T-cell (primary cell): ENCODE data around the gene FYB1. TPM values are rescaled to one million over a fixed set of nuclear protein-coding genes. Genes with fewer than 3 reads are reported as not detected.

Experiments
- ATAC-seq, 4 experiments: fragments of 200-7000 bp in 3 of 4; fragments of 150-1000 bp in 1 of 4; cut with Tn5 transposase; replicated peaks in 1 of 4; 1 replicate in 3 of 4; 2 replicates in 1 of 4; pipeline ENCODE4 v1.10.0; 2021; ENCODE audit warnings: moderate library complexity in 3 of 4, mild to moderate bottlenecking in 2 of 4, moderate number of reproducible peaks in 1 of 4
- CTCF ChIA-PET, 2 donors: fragments of 300-600 bp; sonication (Branson Sonifier 250); formaldehyde crosslinking; loops; one replicate each; lab custom pipeline; 2022; ENCODE audit warnings: antibody characterized with exemption in 2 of 2; lab: Charles Lee
- POLR2A ChIA-PET, 2 donors: fragments of 300-600 bp; sonication (Branson Sonifier 250); formaldehyde crosslinking; loops; one replicate each; lab custom pipeline; 2022; ENCODE audit warnings: antibody characterized with exemption in 2 of 2; lab: Charles Lee
- DNase-seq, 35 experiments: peaks; one replicate each; pipeline versions ENCODE4 v3.0.0 to v3.0.0-alpha.2; 2013 to 2023
- H3K27ac ChIP-seq: one replicate; pipeline ENCODE4 v1.5.1; 2013; ENCODE audit warnings: low read length
- H3K27me3 ChIP-seq, 2 experiments: replicated peaks in 1 of 2; 1 replicate in 1 of 2; 2 replicates in 1 of 2; pipeline versions ENCODE4 v1.6.1 to v1.7.0; 2013; ENCODE audit warnings: low read length in 1 of 2, mixed read lengths in 1 of 2; ENCODE audit not compliant: control insufficient read depth in 2 of 2, insufficient read depth in 2 of 2; ENCODE audit errors: extremely low read depth in 1 of 2
- H3K36me3 ChIP-seq, 2 donors: 1 replicate in 1 of 2; 2 replicates in 1 of 2; pipeline versions ENCODE4 v1.6.1 to v1.7.0; 2013; ENCODE audit warnings: low read length in 1 of 2; ENCODE audit not compliant: control insufficient read depth in 2 of 2, insufficient read depth in 1 of 2; ENCODE audit errors: extremely low read depth in 1 of 2
- H3K4me1 ChIP-seq, 2 experiments: 1 replicate in 1 of 2; 2 replicates in 1 of 2; pipeline versions ENCODE4 v1.6.1 to v1.7.0; 2013; ENCODE audit warnings: low read length in 2 of 2, mixed read lengths in 1 of 2; ENCODE audit not compliant: insufficient read depth in 2 of 2, control insufficient read depth in 1 of 2; ENCODE audit errors: extremely low read depth in 1 of 2
- H3K4me3 ChIP-seq, 2 donors: 1 replicate in 1 of 2; 2 replicates in 1 of 2; pipeline versions ENCODE4 v1.5.1 to v1.7.0; 2013; ENCODE audit warnings: mild to moderate bottlenecking in 2 of 2, low read length in 1 of 2, moderate library complexity in 1 of 2; ENCODE audit not compliant: control insufficient read depth in 1 of 2; ENCODE audit errors: extremely low read depth in 1 of 2
- H3K9me3 ChIP-seq: 2 replicates; pipeline ENCODE4 v1.7.0; 2013
- H3K27ac Mint-ChIP-seq, 2 donors: one replicate each; pipeline ENCODE4 v1.8.0; 2020 to 2021; ENCODE audit warnings: mild to moderate bottlenecking in 2 of 2, mixed read lengths in 2 of 2
- H3K27me3 Mint-ChIP-seq, 2 donors: one replicate each; pipeline ENCODE4 v1.8.0; 2021 to 2022; ENCODE audit warnings: mixed read lengths in 2 of 2
- H3K36me3 Mint-ChIP-seq: one replicate; pipeline ENCODE4 v1.8.0; 2021; ENCODE audit warnings: mixed read lengths
- H3K4me1 Mint-ChIP-seq, 3 donors: one replicate each; pipeline ENCODE4 v1.8.0; 2020 to 2022; ENCODE audit warnings: mixed read lengths in 3 of 3, mild to moderate bottlenecking in 1 of 3
- H3K4me3 Mint-ChIP-seq, 3 donors: one replicate each; pipeline ENCODE4 v1.8.0; 2020 to 2022; ENCODE audit warnings: mild to moderate bottlenecking in 3 of 3, mixed read lengths in 3 of 3, moderate library complexity in 3 of 3
- H3K9me3 Mint-ChIP-seq, 3 donors: one replicate each; pipeline ENCODE4 v1.8.0; 2020 to 2022; ENCODE audit warnings: mixed read lengths in 3 of 3
- WGBS: methylation state at CpG from one replicate; pipeline ENCODE4 v1.1.5; 2013; ENCODE audit warnings: missing lambda C conversion rate; ENCODE audit not compliant: insufficient coverage; 5-methylcytosine and 5-hydroxymethylcytosine counted together
- total RNA-seq, 35 experiments: library from RNA in 6 of 35; stranded (reverse) in 6 of 35; fragments of 120-200 nt in 1 of 35; gene quantifications; one replicate each; pipeline versions ENCODE4 v1.2.1 to v1.2.4 and lab custom pipeline; 2013 to 2026

FYB1 gene
- total RNA-seq, 5 donors from 2014 or later (not counting 1 experiment from before 2014, with no cell fraction given) = 372 to 769 (median 428) TPM

- H3K27ac ChIP-seq = no peak overlapping the region
- no peak overlapping the region for H3K27ac Mint-ChIP-seq
- POLR2A ChIA-PET = interaction anchor here in 1 of 2 donors (0.5 to 0.6 kb wide), 2 partner anchors 19 to 24 kb away, joined by 3 read pairs; no protein-coding TSS in a partner anchor
Observed at GRCh38 chr5:39249564-39250274, 30.4 kb upstream of the FYB1 start.

DNA sequence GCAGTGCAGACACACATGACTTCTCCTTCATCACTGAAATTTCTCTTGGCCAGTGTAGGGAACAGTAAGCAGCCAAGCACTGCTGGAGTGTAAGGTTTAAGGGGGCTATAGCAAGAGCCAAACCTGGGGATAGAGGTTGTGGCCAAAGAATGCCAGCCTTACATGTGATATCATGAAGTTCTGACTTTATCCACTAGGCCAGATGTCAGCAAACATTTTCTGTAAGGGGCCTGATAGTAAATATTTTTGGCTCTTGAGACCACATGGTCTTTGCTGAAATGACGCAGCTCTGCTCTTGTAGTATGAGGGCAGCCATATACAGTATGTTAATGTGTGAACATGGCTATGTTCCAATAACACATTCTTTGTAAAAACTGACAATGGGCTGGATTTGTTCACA is 29.7 kb upstream of the FYB1 start:
- H3K4me1 Mint-ChIP-seq = peaks cover 0 to 9% (median 0%) of the 10 kb centered on the region in 3 donors
- H3K9me3 ChIP-seq = no peaks in the 10 kb centered on the region
- no peak overlapping the region for H3K4me3 ChIP-seq
- peaks cover 0 to 2% of the 10 kb centered on the region in 2 donors for H3K36me3 ChIP-seq
- no peak overlapping the region for H3K27ac Mint-ChIP-seq
- no peak overlapping the region for H3K27ac ChIP-seq
- POLR2A ChIA-PET = interaction anchor here in 1 of 2 donors (0.6 kb wide), 1 partner anchor 25 kb away, joined by 3 read pairs; no protein-coding TSS in a partner anchor
- no peak for ATAC-seq
- no peaks in the 10 kb centered on the region for H3K27me3 Mint-ChIP-seq
- no peaks in the 10 kb centered on the region for H3K27me3 ChIP-seq
- CTCF ChIA-PET = no interaction called here
- no peaks in the 10 kb centered on the region for H3K4me1 ChIP-seq
- no CpG with 5 or more reads among the region's 1 CpG for WGBS
- H3K4me3 Mint-ChIP-seq = no peak overlapping the region
- H3K9me3 Mint-ChIP-seq = peaks cover 3 to 10% (median 4%) of the 10 kb centered on the region in 3 donors
- H3K36me3 Mint-ChIP-seq = peaks cover 6% of the 10 kb centered on the region
- no peak for DNase-seq

More at GRCh38 chr5:39249564-39250274, 30.4 kb upstream of the FYB1 start:
- DNase-seq (no peak), ATAC-seq (no peak)
- H3K4me3 ChIP-seq = no peak overlapping the region
- H3K9me3 ChIP-seq = no peaks in the 10 kb centered on the region
- no peaks in the 10 kb centered on the region for H3K27me3 ChIP-seq
- no peaks in the 10 kb centered on the region for H3K27me3 Mint-ChIP-seq
- no peak overlapping the region for H3K4me3 Mint-ChIP-seq
- H3K4me1 Mint-ChIP-seq = peaks cover 0 to 9% (median 2%) of the 10 kb centered on the region in 3 donors
- H3K36me3 ChIP-seq = peaks cover 0 to 2% of the 10 kb centered on the region in 2 donors
- H3K9me3 Mint-ChIP-seq = peaks cover 3 to 10% (median 4%) of the 10 kb centered on the region in 3 donors
- no peaks in the 10 kb centered on the region for H3K4me1 ChIP-seq
- 100% methylated on average over 1 of the region's 1 CpG for WGBS
- peaks cover 3% of the 10 kb centered on the region for H3K36me3 Mint-ChIP-seq
- CTCF ChIA-PET = no interaction called here

GRCh38 chr5:39240750-39241149 is 21.4 kb upstream of the FYB1 start:
- no CpG with 5 or more reads among the region's 1 CpG for WGBS
- POLR2A ChIA-PET = no interaction called here
- no peak overlapping the region for H3K27ac Mint-ChIP-seq
- no peaks in the 10 kb centered on the region for H3K27me3 Mint-ChIP-seq
- Histone ChIP-seq H3K4me3 (no peak overlapping the region), H3K27me3 (no peaks in the 10 kb centered on the region), H3K4me1 (no peaks in the 10 kb centered on the region), H3K9me3 (no peaks in the 10 kb centered on the region), H3K36me3 (no peaks in the 10 kb centered on the region), H3K27ac (no peak overlapping the region)
- peaks cover 15% of the 10 kb centered on the region for H3K36me3 Mint-ChIP-seq
- peaks cover 0 to 12% (median 7%) of the 10 kb centered on the region in 3 donors for H3K4me1 Mint-ChIP-seq
- no peak overlapping the region for H3K4me3 Mint-ChIP-seq
- CTCF ChIA-PET = interaction anchor here in 1 of 2 donors (0.9 kb wide), 1 partner anchor 12 kb away, joined by 3 read pairs; no protein-coding TSS in a partner anchor
- H3K9me3 Mint-ChIP-seq = peaks cover 5 to 19% (median 8%) of the 10 kb centered on the region in 3 donors
- ATAC-seq = no peak
- DNase-seq = no peak

- H3K27ac ChIP-seq = no peak overlapping the region
- no peak overlapping the region for H3K4me3 Mint-ChIP-seq
- no peak for ATAC-seq
Observed at GRCh38 chr5:39238366-39239105, 19.2 kb upstream of the FYB1 start.

GRCh38 chr5:39236718-39237117 is 17.4 kb upstream of the FYB1 start:
- DNase-seq = no peak
- no peak overlapping the region for H3K4me3 Mint-ChIP-seq
- Histone ChIP-seq H3K27ac (no peak overlapping the region), H3K4me3 (no peak overlapping the region), H3K27me3 (no peaks in the 10 kb centered on the region), H3K9me3 (no peaks in the 10 kb centered on the region), H3K4me1 (no peaks in the 10 kb centered on the region), H3K36me3 (no peaks in the 10 kb centered on the region)
- ChIA-PET CTCF (interaction anchor here in 1 of 2 donors (1.1 kb wide), 1 partner anchor 47 kb away, joined by 3 read pairs; no protein-coding TSS in a partner anchor), POLR2A (interaction anchor here in 1 of 2 donors (0.6 kb wide), 1 partner anchor 16 kb away, joined by 3 read pairs; no protein-coding TSS in a partner anchor)
- H3K36me3 Mint-ChIP-seq = peaks cover 12% of the 10 kb centered on the region
- WGBS = no CpG with 5 or more reads among the region's 1 CpG
- peaks cover 5 to 19% (median 8%) of the 10 kb centered on the region in 3 donors for H3K9me3 Mint-ChIP-seq
- no peaks in the 10 kb centered on the region for H3K27me3 Mint-ChIP-seq
- peaks cover 5 to 18% (median 12%) of the 10 kb centered on the region in 3 donors for H3K4me1 Mint-ChIP-seq
- no peak overlapping the region for H3K27ac Mint-ChIP-seq
- no peak for ATAC-seq

More at GRCh38 chr5:39238366-39239105, 19.2 kb upstream of the FYB1 start:
- no peak for DNase-seq
- Mint-ChIP-seq H3K36me3 (peaks cover 12% of the 10 kb centered on the region), H3K4me1 (peaks cover 0 to 12% (median 7%) of the 10 kb centered on the region in 3 donors), H3K27me3 (no peaks in the 10 kb centered on the region), H3K27ac (peak overlapping the region; percentile 4 to 34), H3K9me3 (peaks cover 5 to 19% (median 8%) of the 10 kb centered on the region in 3 donors)
- Histone ChIP-seq H3K4me1 (no peaks in the 10 kb centered on the region), H3K9me3 (no peaks in the 10 kb centered on the region), H3K4me3 (no peak overlapping the region), H3K27me3 (no peaks in the 10 kb centered on the region), H3K36me3 (no peaks in the 10 kb centered on the region)
- CTCF ChIA-PET = no interaction called here
- POLR2A ChIA-PET = interaction anchor here in 1 of 2 donors (0.6 kb wide), 1 partner anchor 9 kb away, joined by 3 read pairs; no protein-coding TSS in a partner anchor
- WGBS = no CpG with 5 or more reads among the region's 3 CpGs

- Histone ChIP-seq H3K4me1 (no peaks in the 10 kb centered on the region), H3K4me3 (no peak overlapping the region), H3K27me3 (no peaks in the 10 kb centered on the region), H3K27ac (no peak overlapping the region), H3K36me3 (no peaks in the 10 kb centered on the region), H3K9me3 (no peaks in the 10 kb centered on the region)
- H3K27ac Mint-ChIP-seq = no peak overlapping the region
- H3K9me3 Mint-ChIP-seq = peaks cover 2 to 11% (median 5%) of the 10 kb centered on the region in 3 donors
- no peaks in the 10 kb centered on the region for H3K27me3 Mint-ChIP-seq
- ChIA-PET POLR2A (no interaction called here), CTCF (interaction anchor here in 1 of 2 donors (0.7 to 1.1 kb wide), 2 partner anchors 18 to 48 kb away, joined by 3 read pairs; no protein-coding TSS in a partner anchor)
- H3K36me3 Mint-ChIP-seq = peaks cover 8% of the 10 kb centered on the region
- no peak overlapping the region for H3K4me3 Mint-ChIP-seq
- WGBS = no CpG with 5 or more reads among the region's 3 CpGs
- ATAC-seq = no peak
- no peak for DNase-seq
- H3K4me1 Mint-ChIP-seq = peaks cover 15 to 26% (median 18%) of the 10 kb centered on the region in 3 donors
Observed at GRCh38 chr5:39235648-39236047, 16.3 kb upstream of the FYB1 start.
